ENCODE measurements around the gene ATF7IP2.

GRCh38 chr16:10485159-10485558 lies 99.3 kb downstream of the ATF7IP2 start:
- TF ChIP-seq EZH2phosphoT487 (conservative IDR thresholded peaks at IDR 0.05; ENCODE audit: low read length) (no peak), CTCF (IDR thresholded peaks at IDR 0.05; ENCODE audit: insufficient read depth, low read length, poor library complexity, severe bottlenecking) (no peak)

Data from SU-DHL-6 (cell line).